Measurements from ENCODE around the gene SNX27.
"Not testable (repeated sequence)": the region's sequence is repeated elsewhere in the genome, so short reads cannot be mapped to it uniquely, and the experiment has no call there.

SNX27 gene

DNA sequence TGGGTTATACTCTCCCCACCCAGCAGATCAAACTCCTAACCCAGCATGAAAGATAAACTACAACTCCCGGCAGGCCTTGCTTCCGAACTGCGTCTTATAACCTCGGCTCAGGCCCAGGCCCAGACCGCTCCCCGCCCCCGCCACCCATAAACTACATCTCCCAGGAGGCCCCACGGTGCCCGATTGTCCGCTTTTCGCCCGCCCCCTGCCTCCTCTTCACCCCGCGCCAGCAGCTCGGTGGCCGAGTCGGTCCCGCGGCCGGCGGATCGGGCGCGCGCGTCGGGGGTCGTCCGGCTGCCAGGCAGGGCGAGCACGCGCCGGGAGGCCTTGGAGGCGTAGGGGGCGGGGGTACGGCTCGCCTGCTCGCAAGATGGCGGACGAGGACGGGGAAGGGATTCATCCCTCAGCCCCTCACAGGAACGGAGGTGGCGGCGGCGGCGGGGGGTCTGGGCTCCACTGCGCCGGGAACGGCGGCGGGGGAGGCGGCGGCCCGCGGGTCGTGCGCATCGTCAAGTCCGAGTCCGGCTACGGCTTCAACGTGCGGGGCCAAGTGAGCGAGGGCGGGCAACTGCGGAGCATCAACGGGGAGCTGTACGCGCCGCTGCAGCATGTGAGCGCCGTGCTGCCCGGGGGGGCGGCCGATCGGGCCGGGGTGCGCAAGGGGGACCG is at the start of gene SNX27:
Gene SNX27 (plus strand): TSS at position 219 of the 669 bp plus-strand sequence. CDS start 152 bp downstream, at position 371.
- peak; percentile 77 for DNase-seq (ENCODE audit: low read depth)

DNA sequence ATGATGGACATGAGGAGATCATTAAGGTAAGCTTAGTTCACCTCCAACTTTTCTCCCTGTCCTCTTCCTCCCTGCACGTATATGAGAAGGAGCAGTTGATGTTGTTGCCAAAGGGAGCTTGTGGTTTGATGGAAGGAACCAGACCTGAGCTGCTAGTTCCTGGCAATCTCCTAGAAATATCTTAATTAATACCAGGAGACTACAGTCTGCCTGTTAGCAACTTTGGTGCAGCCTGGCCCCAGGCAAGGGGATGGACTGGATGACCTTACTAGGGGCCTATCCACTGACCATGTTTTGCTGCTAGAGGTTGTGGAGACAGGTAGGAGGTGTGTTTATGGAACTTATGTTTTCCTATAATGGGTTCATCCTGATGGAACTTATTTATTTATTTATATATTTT is 49.2 kb upstream of the SNX27 start:
- no peak for DNase-seq (ENCODE audit: low read depth)

DNA sequence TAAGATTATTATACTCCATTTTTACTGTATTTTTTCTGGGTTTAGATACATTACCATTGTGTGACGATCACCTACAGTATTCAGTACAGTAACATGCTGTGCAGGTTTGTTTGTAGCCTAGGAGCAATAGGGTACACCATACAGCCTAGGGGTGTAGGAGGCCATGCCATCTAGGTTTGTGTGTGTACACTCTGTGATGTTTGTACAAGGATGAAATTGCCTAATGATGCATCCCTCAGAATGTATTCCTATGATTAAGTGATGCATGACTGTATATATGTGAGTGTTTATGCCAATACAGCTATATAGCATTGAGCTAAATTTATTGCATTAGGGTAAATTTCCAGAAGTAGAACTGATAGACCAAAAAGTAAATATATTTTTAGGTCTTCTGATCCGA is 48.5 kb upstream of the SNX27 start:
- no peak for DNase-seq (ENCODE audit: low read depth)

DNA sequence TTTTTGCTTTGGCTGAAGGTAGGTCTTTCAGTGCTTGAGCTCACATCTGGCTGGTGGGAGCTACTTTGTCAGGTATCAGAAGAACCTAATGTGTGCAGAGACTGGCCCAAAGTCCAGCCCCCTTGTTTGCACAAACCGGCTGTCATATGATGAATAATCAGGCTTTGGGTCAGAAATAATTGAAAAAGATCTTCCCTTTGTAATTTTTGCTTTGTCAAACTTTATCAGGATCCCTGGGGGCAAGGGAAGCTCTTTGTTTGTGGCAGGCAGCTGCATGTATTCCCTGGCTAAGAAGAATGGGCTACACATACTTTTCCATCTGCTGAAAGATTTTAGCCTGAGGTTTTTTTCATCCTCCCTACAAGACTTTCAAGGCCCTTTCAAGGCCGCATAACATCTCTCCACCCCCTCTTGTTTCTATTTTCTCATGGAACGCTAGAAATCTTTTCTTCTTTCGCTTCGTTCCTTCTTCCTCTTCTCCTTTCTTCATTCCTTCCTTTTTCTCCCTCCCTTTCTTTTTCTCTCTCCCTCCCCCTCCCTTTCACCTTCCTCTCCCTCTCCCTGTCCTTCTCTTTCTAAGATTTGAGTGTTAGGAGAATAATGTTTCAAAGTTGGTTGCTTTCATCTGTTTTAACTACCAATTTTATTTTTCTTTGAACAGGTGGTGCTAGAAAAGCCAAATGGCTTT is 46.2 kb upstream of the SNX27 start:
- no peak for DNase-seq (ENCODE audit: low read depth)

DNA sequence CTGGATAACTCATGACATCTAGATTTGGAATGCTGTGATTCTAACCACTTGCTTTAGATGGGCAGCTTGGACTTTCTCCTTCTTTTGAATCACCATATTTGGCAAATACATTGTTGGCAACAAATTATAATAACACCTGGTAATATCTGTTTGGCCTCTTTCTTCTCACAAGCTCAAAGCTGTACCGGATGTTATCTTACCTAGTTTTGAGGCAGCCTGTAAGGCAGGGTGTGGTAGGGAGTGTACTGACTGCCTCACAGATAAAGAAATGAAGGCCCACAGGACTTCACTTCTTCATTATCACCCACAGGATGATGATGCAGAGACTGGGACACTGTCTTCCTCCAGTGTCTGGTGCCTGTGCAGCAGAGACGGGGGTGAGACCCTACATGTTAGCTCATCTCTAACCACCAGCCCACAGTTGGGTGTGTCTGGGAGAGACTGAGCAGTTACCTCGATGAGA is 43.2 kb upstream of the SNX27 start:
- DNase-seq (ENCODE audit: low read depth) = no peak

DNA sequence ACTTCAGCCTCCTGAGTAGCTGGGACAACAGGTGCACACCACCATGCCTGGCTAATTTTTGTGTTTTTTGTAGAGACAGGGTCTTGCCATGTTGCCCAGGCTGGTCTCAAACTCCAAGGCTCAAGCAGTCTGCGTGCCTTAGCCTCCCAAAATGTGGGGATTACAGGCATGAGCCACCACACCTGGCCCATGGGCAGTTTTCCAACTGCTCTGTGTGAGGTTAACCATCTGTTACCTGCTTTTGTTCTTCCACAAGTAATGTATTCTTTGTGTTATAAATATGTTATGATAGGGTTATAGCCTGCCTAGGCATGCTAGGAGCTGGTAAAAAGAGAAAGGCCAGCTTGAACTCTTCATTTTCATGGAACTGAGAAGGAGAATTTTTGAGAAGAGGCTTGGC is 41.0 kb upstream of the SNX27 start:
- no peak for DNase-seq (ENCODE audit: low read depth)

DNA sequence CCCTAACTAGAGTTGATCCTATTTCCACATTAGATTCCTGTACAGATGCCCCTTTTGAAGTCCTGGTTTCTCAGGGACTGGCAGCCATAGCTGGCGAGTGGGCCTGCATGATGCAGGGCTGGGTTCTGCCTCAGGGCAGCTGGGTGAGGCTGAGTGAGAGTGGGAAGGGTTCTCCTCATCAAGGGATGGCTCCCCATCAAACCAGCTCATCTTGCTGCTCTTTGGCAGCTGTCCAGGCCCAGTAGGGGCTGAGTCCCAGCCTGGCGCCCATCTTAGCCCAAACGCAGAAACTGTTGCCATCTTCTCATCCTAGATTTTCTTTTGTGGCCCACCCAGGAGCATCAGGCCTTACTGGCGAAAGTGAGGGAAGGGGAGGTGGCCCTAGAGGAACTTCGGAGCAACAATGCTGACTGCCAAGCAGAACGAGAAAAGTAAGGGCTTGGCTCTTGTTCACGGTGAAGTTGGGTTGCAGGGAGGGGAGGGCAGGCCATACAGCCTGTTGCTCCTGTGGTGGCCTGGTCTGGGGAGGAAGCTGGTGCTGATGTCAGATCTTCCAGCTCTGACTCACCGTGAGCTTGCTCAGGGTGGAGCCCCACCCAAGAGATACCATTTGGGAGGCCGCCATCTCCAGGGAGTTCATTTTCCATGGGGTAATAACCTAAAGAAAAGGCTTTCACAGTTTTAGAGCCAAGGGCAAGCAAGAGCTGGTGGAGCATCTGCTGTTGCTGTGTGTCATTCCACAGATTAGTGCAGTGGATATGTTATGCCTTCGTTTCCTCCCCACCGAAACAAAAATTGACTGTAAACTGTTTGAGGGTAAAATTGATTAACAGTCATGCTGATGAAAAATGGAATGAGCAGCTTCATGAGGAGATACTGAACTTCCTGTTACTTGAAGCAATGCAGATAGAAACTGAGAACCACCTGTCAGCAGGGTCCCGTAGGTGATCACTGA is 37.0 kb upstream of the SNX27 start:
- peak; percentile 86 for DNase-seq (ENCODE audit: low read depth)

DNA sequence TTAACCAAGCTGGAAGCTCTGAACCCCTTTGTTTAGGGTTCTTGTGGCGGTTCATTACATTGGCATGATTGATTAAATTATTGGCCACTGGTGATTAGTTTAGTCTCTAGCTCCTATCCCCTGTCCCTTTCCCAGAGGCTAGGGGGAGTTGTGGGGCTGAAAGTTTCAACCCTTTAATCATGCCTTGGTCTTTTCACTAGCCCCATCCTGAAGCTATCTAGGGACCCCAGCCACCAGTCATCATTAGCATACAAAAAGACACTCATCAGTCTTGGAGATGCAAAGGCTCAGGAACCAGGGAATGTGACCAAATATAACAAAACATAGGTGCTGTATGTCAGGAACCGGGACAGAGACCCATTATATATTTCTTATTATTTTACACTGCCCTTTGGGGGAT is 34.7 kb upstream of the SNX27 start:
- no peak for DNase-seq (ENCODE audit: low read depth)

DNA sequence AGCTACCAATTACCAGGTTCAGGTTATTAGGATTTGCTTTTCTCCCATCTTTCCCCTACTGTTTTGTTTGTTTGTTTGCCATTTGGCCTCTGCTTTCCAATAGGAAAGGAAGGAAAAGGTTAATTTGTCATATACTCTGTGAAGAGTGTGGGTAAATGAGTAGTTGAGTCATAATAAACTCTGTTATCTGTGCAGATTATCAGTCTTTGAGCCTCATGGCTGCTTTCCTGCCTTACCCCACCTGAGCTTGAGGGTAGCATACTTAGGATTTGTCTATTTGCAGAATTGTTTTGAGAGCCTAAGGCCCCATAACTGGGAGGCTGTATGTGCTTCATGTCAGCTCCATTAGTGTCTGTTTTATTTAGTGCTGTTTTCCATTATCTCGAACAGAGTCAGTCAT is 32.9 kb upstream of the SNX27 start:
- DNase-seq (ENCODE audit: low read depth) = no peak

DNA sequence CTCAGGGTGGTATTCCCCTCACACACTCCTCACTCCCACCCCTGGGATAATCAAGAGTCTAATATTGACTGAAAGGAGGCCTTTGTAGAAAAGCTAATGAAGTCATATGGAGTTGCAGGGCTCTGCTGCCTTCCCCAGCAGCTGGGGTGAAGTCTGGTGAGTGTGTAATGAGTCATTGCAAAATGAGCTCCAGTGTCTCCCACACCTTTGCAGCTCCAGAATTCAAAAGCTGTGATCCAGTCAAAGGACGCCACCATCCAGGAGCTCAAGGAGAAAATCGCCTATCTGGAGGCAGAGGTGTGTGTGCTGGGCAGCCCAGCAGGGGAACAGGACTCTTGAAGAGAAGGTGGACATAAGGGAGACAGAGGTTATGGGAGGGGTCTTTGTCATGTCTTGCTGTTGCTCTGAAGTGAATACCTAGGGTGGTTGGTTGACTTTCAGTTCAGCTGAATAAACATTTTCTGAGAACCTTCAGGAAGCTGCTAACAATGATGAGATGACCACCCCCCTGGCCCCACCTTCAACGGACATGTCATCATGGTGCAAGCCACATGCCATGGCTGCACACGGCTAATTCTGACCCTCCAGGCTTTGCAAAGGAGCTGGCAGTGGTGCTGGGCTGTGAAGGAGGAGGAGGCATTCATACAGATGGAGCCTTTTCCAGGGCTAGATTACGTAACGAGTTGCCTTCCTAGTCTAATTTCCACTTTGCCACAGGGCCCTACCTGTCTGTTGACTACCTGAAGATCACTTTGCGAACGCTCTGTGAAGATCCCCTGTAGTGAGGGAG is 32.2 kb upstream of the SNX27 start:
- DNase-seq (ENCODE audit: low read depth) = no peak

DNA sequence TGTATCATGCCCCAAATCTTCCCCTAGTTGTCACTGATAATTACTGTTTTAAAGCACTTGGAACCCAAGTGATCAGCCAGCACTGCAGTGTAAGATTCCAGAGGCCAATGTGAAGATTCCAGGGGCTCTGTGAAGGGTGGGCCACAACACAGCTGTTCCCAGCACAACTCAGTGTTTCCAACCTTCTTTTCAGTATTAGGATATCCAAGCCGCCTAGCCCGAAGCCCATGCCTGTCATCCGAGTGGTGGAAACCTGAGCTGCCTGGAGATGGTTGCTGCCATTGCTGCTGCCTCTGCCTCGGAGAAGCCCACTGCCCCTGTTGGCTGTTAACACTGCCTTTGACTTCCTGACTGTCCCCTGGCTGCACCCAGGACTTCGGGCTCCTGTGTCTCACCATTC is 30.4 kb upstream of the SNX27 start:
- no peak for DNase-seq (ENCODE audit: low read depth)

DNA sequence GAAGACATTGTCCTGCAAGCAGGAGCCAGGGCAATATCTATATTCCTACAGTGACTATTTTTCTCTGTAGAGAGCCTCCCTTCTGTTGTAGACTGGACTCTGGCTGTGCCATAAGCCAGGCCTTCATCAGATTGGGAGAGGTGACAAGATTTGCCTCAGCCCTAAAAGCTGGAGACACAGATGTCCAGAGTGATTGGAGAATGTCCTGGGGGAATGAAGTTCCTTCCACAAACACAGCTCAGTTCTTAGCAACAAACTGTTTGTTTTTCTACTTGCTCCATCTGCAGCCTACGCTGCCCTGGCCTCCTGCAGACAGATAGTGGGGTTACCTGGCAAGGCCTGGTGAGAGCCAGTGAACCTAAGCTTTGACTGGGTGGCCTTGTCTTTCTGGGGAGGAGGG is 29.9 kb upstream of the SNX27 start:
- DNase-seq (ENCODE audit: low read depth) = no peak

DNA sequence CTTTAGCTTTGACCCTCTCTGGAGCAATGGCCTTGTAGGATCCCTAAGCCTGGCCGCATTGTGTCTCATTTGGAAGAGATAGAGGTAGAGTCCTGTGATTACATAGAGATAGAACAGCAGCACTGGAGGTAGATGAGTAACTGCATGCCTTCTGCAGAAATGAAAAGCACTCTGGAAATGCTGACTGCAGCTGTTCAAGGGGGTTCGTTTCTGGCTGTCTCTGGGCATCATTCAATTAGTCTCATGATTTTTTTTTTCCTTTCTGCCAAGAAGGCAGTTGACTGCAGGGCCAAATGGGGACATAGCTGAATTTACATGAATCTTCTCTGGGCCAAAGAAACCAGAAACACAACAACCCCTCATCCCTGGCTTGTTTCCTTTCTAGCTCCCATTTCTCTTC is 28.1 kb upstream of the SNX27 start:
- no peak for DNase-seq (ENCODE audit: low read depth)

DNA sequence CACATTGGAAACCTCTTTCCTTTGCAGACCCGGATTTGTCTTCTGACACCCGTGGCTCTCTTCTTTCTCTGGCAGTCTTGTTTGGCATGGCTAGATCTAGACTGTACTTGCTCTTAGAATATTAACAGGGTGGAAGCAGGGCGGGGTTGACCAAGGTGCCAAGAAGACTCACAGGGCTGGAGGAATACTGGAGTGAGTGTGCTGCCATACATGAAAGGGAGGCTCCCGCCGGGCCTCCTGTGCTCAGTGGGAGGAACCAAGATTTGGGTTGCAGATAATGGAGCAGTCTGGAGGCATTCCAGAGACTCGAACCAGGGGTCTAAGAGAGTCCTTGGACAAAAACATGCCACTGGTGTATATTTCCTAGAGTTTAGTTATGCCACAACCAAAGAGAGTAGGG is 27.6 kb upstream of the SNX27 start:
- DNase-seq (ENCODE audit: low read depth) = no peak

DNA sequence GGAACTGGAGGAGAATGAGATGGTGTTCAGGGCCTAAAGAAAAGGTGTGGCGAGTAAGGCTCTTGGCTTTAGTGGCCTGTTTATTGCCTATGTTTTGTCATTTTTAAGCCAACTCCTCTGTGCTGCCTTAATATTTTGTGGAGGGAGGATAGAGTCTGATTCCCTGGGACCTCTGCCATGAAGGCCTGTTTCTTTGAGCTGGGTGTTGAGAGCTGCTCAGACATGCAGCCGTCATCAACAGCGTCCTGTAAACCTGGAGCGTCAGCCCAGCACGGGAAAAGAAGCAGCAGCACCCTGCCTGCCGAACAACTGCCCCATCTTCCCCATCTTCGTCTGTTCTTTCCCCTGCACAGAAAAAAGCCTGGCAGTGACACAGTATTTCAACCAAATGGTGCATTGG is 27.1 kb upstream of the SNX27 start:
- DNase-seq (ENCODE audit: low read depth) = no peak

DNA sequence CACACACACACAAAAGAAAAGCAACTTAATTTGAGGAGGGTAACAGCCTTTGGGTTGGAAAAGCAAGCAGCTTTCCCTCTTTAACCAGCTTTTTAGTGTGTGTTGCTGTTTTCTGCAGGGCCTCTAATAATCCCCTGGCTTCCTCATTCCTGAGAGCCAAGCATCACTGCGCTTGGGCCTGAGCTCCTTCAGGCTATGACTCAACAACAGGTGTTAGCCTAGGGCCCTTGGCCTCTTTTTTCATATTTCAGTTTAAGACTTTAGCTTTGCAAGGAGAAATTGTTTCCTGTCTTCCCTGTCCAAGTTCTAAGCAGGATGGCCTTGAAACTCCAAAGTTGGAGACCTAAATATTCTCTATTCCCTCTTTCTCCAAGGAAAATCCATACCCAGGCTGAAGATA is 26.2 kb upstream of the SNX27 start:
- DNase-seq (ENCODE audit: low read depth) = no peak

DNA sequence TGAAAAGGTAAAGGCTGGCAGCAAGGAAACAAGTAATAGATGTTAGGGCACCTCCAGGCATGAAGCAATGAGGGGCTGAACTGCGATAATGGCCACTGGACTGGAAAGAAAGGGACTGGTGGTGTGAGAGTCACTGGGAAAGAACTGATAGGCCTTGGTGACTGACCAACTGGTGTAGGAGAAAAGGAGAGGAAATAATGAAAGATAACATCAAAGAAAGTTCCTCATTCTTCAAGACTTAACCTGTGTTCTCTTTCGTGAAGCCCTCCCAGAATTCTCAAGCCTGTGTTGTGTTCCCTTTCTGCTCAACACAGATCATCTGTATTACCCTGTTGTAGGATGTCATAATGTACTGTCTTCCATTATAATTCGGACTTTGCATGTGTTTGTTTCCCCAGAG is 20.9 kb upstream of the SNX27 start:
- DNase-seq (ENCODE audit: low read depth) = no peak

DNA sequence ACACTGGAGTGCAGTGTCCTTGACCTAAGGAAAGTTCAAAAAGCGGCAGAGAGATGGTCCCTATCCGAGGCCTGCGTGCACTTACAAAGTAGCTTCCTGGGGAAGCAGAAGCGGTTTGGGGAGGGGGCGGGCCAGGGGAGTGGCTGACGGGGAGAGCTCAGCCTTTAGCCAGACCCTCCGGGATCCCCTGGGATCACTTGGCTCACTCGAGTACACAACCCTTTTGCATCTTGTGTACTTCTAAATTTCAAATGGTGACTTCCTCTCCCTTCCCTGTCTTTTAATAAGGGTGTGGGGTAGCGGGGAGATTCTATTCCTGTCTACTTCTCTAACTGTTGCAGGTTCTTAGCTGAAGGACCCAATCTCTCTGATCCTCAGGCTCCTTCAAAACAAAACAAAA is 18.1 kb upstream of the SNX27 start:
- no peak for DNase-seq (ENCODE audit: low read depth)

DNA sequence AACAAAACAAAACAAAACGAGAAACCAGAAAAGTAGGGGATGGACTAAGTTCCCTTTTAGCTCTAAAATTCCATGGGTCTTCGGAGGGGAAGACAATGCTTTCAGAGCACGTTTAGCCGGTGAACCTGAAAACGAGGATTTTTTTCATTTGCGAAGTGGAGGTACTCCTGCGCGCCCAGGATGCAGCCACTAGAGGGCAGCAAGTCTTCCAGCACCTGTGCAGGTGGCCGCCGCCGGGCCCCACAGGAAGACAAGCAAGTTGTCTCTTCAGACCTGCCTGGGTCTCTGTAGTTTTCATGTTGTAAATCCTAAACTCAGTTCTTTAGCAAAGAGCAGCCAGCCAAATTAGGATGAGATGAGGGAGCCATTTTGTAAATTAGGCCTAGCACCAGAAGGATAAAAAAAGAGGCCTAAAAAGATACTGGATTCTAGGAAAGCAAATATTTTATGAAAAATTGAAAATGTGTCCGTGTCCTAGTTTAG is 17.7 kb upstream of the SNX27 start:
- no peak for DNase-seq (ENCODE audit: low read depth)

DNA sequence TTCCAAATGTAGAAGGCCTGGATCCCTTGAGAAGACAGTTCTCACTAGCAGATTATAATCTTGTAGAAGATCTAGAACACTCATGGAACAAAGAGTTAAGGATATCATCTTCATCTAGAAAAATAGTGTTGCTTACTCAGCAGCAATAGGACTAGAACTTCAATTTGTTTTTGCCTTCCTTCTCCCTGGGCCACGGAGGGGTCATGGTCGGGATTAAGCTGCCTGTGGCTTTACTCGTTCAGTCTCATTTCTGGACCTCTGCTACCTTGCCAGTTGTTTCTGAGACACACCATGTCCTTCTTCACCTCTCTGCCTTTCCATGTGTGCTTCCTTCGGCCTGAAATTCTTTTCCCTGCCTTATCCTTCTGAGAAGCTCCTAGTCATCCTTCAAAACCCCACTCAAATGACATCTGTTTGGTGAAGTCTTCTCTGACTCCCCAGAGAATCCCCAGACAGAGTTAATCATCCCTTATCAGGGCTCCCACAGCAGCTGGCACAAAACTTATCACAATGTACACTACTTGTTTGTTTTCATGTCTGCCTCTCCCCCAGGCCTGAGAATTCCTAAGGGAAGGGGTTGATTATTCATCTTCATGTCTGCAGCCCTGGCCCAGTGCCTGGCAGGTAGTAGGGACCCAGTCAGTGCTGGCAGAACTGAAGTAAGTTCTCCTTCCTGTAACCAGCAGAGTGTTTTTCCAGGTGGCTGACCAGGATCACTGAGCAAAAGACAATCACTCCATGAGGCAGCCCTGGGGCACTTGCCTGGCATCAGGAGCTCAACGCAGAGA is 15.5 kb upstream of the SNX27 start:
- DNase-seq (ENCODE audit: low read depth) = no peak

DNA sequence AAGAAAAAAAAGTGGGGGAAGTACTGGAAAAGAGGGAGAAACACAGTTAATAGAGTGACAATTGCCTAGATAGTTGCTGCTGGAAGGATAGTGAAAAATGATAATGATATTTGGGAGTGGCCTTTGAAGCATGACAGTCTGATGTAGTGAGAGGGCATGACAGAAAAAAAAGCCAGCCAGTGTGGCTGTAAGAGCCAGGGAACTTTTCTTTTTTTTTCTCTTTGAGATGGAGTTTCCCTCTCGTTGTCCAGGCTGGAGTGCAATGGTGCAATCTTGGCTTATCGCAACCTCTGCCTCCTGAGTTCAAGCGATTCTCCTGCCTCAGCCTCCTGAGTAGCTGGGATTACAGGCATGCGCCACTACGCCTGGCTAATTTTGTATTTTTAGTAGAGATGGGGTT is 9.3 kb upstream of the SNX27 start:
- not testable (repeated sequence) for DNase-seq (ENCODE audit: low read depth)
